CD4-positive, alpha-beta T cell treated with Interleukin-12 subunit alpha and Interleukin-12 subunit beta, for 1 hour (primary cell): ENCODE data around the gene DEDD.
"Not testable (repeated sequence)": the region's sequence is repeated elsewhere in the genome, so short reads cannot be mapped to it uniquely, and the experiment has no call there.

ENCODE experiments used
- DNase-seq: peaks from one replicate; pipeline ENCODE4 v3.0.0-alpha.2; 2020

The DEDD gene

DNA sequence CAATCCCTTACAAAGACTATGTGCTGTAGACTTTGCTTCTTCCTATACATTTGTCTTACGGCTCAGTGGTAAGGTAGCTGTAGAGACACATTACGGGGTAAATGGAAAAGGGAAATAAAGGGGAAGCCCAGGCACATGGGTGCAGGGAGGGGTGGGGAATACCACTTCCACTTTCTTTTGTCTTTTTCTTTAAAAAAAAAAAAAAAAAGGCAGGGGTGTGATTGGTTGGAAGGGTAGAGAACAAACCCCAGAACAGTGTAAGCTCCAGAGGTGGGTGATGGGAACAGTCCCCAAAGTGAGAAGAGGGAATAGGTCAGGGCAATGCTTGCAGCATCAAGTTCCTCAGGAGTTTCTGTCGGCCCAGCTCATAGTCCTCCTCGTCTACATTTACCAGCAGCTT, 10.6 kb downstream of the DEDD start:
- DNase-seq, result no peak

DNA sequence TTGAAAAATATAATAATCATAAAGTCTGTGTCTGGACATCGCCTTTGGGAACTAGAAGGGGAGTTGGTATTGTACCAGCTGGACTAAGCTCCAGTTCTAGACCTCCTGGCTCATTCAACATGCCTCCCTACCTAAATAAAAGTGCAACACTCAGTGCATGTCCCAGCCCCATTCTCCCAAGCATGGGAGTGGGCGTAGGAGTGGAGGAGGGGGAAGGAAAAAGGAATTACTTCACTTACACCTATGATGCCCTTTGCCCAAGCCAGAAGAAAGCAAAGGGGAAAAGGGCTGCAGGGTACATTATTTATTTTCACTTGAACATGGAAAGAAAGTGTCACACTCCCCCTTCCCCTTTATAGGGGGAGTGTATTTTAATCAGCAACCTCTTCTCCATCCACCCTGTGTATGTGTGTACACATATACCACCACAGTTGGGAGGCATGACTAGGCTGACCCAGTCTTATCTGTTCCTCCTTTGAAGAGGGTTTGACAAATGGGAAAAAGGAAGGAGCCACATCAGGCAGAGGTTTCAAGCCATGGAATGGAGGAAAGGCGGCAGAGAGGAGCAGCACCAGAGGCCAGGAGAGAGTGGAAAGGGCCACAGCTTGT, 11.3 kb downstream of the DEDD start:
- DNase-seq, result no peak

DNA sequence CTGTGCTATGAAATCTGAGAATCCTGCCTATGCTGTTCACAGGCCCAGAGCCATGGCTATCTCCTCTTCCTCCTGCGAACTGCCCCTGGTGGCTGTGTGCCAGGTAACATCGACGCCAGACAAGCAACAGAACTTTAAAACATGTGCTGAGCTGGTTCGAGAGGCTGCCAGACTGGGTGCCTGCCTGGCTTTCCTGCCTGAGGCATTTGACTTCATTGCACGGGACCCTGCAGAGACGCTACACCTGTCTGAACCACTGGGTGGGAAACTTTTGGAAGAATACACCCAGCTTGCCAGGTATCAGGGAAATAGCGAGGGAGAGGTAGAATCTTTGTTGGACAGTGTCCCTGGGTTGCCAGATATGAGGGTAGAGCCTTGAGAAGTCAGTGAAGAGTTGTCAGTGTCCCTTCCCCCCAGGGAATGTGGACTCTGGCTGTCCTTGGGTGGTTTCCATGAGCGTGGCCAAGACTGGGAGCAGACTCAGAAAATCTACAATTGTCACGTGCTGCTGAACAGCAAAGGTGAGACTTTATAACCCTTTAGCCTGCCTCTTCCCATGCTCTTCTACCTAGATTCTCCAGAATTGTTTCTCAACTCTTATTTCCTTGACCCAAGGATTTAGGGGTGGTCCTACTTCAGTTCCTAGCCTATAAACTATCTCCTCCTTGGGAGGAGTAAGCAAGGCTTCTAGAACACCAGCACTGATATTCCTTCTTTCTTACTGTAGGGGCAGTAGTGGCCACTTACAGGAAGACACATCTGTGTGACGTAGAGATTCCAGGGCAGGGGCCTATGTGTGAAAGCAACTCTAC, 13.2 kb downstream of the DEDD start:
- peak; percentile 80 for DNase-seq

DNA sequence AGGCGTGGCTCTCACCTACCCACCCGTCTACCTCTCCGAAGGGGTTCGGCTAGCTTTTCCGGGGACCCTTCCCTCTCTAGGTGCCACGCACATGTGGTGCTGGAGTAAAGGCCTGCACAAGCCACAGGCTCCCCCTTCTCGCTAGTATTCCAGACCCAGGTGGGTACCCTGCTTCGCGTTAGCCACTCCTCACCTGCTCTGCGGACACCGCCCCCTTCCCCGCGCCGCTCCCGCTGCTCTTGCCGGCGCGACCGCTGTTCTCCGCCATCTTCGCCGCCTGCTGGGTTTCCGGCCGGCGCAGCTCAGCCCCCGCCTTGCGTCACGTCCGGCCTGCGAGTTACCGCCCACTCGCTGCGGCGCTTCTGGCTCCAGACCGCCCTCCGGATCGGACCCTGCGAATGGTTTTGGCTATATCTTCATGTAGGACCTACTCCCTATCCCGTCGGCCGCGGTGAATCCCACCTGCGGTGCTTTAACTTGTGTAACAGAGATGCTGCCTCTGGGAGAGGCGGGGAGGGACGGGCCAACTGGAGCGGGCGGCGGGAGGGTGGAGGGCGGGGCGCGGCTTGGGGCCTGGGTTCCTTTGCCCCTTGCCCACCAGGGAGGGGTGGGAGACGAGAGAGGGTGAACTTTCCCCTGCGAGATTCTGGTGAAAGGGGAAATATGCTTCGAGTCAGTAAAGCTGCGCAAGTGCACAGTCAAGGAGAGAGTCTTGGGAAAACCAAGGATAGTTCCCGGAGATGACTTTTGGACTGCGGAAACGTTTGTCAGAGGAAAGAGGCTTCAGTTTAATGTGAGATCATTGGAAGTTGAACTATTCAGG, 14.5 kb downstream of the DEDD start, which contains the start of the genes NIT1 and PFDN2:
NIT1 (plus strand) TSS at position 347 of the 823 bp plus-strand sequence; CDS start at position 419, 72 bp downstream.
PFDN2 (minus strand) TSS at position 279 of the 823 bp plus-strand sequence; CDS start at position 268, 11 bp downstream.
- DNase-seq, result peak; percentile 87

DNA sequence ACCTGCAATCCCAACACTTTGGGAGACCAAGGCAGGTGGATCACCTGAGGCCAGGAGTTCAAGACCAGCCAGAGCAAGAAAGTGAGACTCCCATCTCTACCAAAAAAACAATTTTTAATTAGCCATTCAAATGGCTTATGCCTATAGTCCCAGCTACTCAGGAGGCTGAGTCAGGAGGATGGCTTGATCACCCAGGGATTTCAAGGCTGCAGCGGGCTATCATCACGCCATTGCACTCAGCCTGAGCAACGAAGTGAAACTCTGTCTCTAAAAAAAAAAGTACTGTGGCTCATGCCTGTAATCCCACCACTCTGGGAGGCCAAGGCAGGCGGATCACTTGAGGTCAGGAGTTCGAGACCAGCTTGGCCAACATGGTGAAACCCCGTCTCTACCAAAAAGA, 16.5 kb downstream of the DEDD start:
- DNase-seq, result not testable (repeated sequence)

DNA sequence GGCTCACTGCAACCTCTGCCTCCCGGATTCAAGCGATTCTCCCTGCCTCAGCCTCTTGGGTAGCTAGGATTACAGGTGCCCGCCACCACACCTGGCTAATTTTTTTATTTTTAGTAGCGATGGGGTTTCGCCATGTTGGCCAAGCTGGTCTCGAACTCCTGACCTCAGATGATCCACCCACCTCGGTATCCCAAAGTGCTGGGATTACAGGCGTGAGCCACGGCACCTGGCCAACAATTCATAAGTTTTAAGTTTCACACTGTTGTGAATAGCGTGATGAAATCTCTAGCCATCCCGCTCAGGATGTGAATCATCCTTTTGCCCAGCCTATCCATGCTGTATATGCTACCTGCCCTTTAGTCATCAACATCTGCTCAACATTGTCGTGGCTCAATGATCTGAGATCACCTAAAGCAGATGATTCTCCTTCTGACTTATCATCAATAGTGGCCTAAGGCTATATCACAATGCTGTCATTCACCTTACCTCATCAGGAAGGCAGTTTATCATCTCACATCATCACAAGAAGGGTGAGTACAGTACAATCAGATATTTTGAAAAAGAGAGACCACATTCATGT, 17.2 kb downstream of the DEDD start:
- no peak for DNase-seq

DNA sequence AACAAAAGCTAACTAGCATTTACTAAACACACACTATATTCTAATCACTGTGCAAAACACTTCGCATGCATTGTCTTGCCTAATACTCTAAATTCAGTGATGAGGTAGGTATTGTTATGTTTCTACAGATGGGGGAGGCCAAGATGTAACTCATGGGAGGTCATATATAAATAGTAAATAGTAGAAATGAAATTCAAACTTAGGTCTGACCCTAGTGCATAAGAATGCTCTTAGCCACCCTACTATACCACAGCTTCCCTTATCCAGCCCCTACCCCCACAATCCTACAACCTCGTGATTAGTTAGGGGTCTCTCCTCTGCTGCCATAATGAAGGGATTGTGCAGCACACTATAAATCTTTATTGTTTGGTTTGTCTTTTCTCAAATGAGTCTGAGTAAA, 17.9 kb downstream of the DEDD start:
- no peak for DNase-seq

DNA sequence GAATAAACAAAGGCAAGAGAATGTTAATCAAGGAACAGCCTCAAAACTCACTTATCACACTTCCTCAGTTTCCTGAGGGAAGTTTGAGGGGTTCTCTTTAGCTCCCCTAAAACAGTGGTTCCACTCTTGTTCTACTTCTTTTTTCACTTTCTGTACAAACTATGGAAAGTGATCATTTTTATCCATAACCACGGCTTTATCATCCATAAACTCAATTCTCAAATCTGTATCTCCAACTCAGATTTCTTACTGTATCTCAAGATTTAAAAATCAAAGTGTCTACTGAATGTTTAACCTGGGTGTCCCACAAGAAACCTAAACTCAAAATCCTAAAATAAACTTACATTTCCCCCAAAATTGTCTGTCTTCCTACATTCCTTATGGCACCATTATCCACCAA, 18.6 kb downstream of the DEDD start:
- no peak for DNase-seq

DNA sequence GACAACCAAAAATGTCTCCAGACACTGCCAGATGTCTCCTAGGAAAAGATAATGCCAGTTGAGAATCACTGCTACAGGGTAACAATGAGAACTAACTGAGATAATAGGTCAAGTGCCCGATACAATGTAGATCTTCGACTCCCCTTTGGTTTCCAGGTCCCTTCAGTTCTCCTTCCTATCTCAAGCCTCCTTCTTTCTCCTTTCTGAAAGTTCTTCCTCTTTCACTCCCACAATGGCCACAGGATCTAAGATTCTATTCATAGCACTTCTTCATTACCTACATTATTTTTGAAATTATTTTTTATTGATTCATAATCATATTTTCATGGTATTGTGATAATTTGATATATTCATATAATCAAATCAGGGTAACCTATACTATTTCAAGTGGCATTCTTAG, 20.9 kb downstream of the DEDD start:
- no peak for DNase-seq

DNA sequence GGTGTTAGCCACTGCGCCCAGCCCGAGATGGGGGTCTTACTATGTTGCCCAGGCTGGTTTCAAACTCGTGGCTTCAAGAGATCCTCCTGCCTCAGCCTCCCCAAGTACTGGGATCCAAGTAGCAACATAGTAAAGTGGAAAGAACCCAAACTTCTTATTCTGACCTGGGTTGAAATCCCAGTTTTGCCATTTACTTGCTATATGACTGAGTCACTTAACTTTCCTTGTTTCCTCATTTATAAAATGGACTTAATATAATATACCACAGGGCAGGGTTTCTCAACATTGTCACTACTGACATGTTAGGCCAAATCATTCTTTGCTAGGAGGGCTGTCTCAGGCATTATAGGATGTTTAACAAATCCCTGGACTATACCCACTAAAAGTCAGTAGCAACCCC, 21.4 kb downstream of the DEDD start:
- DNase-seq, result no peak

DNA sequence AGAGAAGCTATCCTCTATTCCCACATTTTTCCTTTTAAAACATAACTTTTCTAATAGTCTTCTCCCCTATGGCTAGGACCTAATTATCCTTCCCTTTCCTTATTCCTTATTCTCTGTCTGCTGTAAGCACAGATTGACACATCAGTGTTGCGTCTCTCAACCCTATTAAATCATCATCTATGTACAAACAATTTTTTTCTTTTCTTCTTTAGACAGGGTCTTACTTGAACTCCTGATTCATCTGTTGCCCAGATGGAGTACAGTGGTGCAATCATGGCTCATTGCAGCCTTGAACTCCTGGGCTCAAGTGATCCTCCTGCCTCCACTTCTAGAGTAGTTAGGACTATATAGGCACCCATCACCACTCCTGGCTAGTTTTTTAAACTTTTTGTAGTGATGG, 26.0 kb downstream of the DEDD start:
- DNase-seq, result no peak

DNA sequence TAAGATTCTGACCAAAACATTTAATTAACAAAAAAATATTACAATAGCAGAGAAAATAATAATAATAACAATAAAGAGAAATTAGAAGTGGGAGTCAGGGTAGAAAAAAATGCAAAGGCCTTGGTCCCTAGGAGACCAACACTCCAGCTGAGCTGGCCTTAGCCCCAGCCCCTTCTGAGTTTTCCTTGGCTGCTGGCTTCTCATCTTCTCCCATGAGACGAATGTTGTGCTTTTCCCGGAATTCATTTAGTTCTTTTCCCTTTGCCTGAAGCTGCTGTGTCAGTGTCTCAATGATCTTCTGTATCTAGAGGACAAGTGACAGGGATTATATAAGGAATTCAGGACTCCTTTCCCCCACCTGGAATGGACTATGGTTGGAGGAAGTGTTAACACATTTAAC, 31.9 kb downstream of the DEDD start:
- no peak for DNase-seq

DNA sequence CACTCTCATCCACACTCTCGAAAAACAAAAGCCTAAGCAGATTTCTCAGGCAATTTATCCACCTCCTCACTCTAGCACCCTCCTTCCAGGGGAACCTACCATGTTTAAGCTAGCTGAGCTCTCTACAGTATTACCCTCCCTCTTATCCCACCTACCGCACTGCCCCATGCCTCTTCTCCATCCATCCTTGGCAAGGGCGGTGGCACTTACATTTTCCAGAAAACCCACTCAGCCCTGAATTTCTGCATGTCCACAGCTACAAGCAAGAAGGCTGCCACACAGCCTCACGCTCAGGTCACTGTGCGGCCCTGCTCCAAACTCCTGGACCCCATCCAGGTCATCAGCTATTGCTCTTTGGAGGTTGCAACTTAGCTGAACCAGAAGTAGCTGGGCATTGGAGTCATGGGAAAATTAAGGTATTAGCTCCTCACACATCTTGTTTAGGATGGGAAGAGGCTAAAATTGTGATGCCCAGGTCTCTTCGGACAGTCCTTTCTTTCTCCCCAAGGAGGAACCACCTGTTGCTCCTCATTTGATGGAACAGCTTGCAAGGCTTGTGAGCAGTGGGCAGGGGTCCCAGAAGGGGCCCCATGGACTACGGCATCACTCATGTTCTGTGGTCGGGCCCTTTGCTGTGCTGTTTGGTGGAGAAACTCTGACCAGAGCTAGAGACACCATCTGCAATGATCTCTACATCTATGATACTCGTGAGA, 33.2 kb downstream of the DEDD start:
- DNase-seq, result no peak

DNA sequence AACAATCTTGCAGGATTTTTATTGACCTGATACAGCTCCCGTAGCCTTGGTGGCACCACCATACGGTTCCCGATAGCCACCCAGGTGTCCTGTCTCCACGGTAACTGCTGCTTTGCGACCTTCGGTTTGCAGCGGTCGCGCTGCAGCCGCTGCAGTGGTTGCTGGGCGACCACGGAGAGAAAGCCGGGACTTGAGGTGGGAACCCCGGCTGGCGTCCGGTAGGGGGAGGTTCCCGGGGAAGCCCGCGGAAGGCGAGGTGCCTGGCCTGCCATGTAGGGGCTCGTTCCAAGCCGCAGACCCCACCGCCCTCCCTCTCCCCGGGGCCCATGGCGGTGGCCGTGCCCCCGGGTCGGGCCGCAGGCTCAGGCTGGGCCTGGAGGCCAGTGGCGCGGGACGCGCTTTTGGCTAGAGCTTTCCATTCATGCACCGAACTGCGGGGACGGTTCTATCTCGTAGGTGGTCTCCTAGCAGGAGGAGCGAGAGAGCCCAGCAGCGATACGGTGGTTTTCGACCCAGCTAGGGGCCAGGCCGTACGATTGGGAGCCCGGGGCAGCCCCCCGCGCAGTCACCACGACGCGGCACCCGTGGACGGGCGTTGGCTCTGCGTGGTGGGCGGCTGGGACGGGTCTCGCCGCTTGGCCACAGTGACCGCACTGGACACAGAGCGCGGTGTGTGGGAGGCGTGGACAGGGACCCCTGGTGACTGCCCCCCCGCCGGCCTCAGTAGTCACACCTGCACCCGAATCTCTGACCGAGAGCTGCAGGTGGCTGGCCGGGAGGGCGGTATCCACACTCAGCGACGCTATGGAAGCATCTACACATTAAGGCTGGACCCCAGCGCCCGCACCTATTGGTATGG, 34.0 kb downstream of the DEDD start, which contains the start of gene KLHDC9:
KLHDC9 (plus strand) TSS at position 152 of the 859 bp plus-strand sequence; CDS start at position 327, 175 bp downstream.
- peak; percentile 87 for DNase-seq

DNA sequence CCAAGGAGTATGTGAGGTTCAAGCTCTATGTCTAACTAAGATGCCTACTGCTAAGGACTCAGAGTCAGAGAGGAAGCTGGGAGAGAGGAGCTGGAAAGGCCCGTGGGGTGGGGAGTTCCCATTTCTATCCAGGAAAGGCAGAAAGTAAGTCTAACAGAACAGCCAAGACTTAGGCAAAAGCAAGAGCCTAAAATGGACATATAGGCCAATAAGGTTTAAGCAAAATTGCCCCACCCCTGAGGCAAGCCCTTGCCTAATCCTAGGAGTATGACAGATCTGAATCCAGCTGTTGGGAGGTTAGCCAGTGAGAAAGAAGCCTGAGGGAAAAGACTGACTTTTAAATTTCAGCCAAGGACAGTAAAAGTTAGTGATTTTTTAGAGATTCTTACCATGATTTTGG, 35.9 kb downstream of the DEDD start:
- no peak for DNase-seq

DNA sequence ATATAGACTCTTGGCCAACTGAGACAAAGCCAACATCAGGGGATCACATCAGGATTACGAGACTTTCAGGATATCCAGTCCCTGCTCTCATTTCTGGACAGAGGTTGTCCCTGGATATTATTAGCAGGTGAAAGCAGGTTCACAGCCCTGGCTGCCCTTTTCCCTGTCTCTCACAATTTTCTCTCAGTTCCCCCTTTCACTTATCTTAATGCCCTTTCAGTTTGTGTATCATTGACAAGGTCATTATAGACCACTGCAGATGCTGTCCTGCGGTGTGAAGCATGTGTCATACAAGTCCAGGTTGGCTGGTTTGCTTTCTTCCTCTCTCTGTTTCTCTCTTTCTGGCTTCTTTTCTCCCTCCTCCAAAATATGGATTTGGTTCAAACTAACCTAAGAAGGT, 36.5 kb downstream of the DEDD start:
- no peak for DNase-seq

DNA sequence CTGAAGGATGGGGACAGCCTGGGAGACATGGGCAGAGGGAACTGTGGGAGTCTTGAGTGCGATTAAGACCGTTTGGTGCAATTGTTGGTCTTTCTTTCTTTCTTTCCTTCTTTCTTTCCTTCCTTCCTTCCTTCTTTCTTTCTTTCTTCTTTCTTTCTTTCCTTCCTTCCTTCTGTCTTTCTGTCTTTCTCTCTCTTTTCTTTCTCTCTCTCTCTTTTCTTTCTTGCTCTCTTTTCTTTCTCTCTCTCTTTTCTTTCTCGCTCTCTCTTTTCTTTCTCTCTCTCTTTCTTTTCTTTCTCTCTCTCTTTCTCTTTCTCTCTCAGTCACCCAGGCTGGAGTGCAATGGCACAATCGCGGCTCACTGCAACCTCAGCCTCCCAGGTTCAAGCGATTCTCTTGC, 37.2 kb downstream of the DEDD start:
- DNase-seq, result no peak

DNA sequence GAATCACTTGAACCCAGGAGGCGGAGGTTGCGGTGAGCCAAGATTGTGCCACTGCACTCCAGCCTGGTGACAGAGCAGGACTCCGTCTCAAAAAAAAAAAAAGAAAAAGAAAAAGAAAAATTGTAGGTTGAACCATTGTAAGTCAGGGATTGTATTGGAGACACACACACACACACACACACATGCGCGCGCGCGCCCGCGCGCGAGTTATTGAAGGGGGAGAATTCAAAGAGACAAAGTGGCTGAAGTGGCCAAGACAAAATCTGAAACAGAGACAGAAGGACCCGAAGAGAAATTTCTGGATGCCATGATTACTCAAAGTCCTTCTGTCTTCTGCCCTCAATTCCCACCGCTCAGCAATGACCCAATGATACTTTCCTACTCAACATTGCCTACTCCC, 38.0 kb downstream of the DEDD start:
- DNase-seq, result no peak

DNA sequence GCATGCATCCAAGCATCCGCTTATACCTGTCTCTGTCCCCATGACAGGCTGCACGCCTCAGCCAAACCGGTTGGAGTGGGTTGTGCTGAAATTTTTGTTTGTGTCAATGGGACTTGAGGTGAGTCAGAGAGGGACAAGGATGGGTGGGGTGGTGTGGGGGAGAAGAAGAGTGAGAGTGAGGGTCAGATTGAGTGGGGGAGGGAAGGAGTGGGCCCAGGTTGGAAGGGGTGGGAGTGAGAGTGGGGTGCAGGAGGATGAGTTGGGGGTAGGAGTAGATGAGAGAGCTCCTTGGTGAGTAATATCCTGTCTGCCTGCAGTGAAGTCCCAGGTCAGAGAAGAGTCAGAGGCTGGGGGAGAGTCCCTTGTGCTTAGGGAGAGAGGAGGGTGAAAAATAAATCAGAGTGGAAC, 39.8 kb downstream of the DEDD start:
- DNase-seq, result no peak

DNA sequence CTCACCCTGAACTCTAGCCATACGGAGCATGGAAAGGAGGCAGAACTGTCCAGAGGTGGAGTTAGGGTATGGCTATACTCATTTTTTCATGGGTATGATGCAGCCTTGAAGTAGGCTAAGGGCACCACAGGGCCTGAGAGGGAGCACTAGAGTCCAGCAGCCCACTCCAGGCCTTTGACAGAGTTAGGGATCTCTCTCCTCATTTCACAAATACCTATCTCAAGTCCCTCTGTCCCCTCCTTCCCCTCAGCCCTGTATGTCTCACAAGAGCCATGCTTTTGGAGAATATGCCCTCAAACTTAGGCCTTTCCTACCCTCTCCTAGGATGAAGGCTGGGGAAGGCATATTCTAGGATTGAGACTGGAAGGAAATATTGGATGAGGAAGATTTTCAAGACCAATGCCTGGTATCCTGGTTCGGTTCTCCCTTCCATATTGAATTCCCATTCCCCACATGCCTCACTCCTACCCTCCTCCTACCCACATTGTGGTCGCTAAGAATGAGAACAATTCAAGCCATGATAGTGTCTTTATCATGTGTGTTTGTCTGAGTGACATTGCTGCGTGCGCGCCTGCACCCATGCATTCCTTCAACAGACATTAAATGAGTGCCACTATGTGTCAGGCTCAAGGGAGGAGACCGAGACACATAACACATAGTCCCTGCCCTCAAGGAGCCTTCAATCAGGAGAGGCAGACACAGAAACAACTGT, 40.5 kb downstream of the DEDD start:
- no peak for DNase-seq

DNA sequence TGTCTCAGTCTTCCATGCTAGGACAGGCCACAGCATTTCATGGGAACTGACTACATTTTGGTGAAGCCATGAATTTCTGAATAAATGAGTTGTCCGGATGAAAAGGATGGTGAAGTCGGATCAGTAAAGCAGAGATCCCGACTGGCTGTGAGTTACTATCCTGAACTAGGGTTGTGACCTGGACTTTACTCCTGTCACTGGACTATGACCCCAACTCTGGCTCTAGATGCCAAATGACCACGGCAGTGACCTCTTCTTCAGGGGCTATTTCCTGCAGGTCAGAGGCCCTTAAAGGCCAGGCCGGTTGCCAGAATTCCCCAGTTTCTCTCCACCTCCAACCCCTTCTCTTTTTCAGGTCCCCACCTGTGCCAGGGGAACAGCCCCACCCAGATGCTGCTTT, 41.4 kb downstream of the DEDD start:
- DNase-seq, result no peak
